GM21619 (cell line): Measurements from ENCODE around the gene CUX1.
A peak's percentile ranks its signal among the peaks of the same experiment; 100 is the strongest.

Experiments
- ATAC-seq: cut with Tn5 transposase; IDR thresholded peaks from one replicate; pipeline ENCODE4 v1.9.1; 2021; ENCODE audit not compliant: unreplicated experiment

Gene CUX1

GRCh38 chr7:102196028-102196427 is 378.6 kb downstream of the CUX1 start:
- ATAC-seq, result no peak

- no peak for ATAC-seq
Observed at GRCh38 chr7:102197161-102197560, 379.7 kb downstream of the CUX1 start.

GRCh38 chr7:102197599-102197998 is 380.2 kb downstream of the CUX1 start:
- ATAC-seq, result no peak

- ATAC-seq, result no peak
Observed at GRCh38 chr7:102198417-102198956, 381.1 kb downstream of the CUX1 start.

GRCh38 chr7:102201576-102201975 is 384.1 kb downstream of the CUX1 start:
- ATAC-seq, result no peak

- no peak for ATAC-seq
Observed at GRCh38 chr7:102202556-102202955, 385.1 kb downstream of the CUX1 start.

GRCh38 chr7:102203218-102203617 is 385.8 kb downstream of the CUX1 start:
- ATAC-seq, result no peak

GRCh38 chr7:102204212-102204611 is 386.8 kb downstream of the CUX1 start:
- no peak for ATAC-seq

- no peak for ATAC-seq
Observed at GRCh38 chr7:102205915-102206314, 388.5 kb downstream of the CUX1 start.

GRCh38 chr7:102208826-102209225 is 391.4 kb downstream of the CUX1 start:
- no peak for ATAC-seq

- ATAC-seq, result no peak
Observed at GRCh38 chr7:102210787-102211186, 393.4 kb downstream of the CUX1 start.

GRCh38 chr7:102211590-102212550 is 394.4 kb downstream of the CUX1 start:
- peak; percentile 80 for ATAC-seq

- no peak for ATAC-seq
Observed at GRCh38 chr7:102214477-102215072, 397.1 kb downstream of the CUX1 start.

GRCh38 chr7:102215256-102215655 is 397.8 kb downstream of the CUX1 start:
- no peak for ATAC-seq

GRCh38 chr7:102215711-102216110 is 398.3 kb downstream of the CUX1 start:
- no peak for ATAC-seq

- no peak for ATAC-seq
Observed at GRCh38 chr7:102216573-102217314, 399.3 kb downstream of the CUX1 start.

- ATAC-seq, result no peak
Observed at GRCh38 chr7:102220229-102220850, 402.9 kb downstream of the CUX1 start.

- no peak for ATAC-seq
Observed at GRCh38 chr7:102220960-102221800, 403.8 kb downstream of the CUX1 start.

GRCh38 chr7:102221961-102222360 is 404.5 kb downstream of the CUX1 start:
- ATAC-seq, result no peak

GRCh38 chr7:102222445-102222844 is 405.0 kb downstream of the CUX1 start:
- ATAC-seq, result no peak
